Measurements from ENCODE around the gene EXOC1.

The EXOC1 gene

GRCh38 chr4:55951191-55951922 lies 97.9 kb downstream of the EXOC1 start:
- no peak for DNase-seq (ENCODE audit: low spot score)
